Measurements from ENCODE around the gene TEKT2.

DNA sequence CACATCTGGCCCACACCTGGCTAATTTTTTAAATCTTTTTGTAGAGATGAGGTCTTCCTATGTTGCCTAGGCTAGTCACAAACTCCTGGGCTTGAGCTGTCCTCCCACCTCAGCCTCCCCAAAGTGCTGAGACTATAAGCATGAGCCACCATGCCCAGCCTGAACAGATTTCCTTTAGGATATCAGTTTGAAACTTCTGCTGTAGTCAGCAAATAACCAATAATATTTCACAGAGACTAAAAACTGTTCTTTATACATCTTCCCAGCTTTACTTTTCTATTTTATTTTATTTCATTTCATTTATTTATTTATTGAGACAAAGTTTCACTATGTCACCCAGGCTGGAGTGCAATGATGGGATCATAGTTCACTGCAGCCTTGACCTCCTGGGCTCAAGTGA, 29.9 kb upstream of the TEKT2 start:
- TF ChIP-seq POLR2A (IDR thresholded peaks at IDR 0.05; ENCODE audit: low read length): no peak
- no peak for TF ChIP-seq GATA1 (IDR thresholded peaks at IDR 0.05; ENCODE audit: low read depth, low read length)

All from erythroblast (primary cell).